IMR-90 (cell line): ENCODE data around the gene IL4R. TPM values are rescaled to one million over a fixed set of nuclear protein-coding genes. Genes with fewer than 3 reads are reported as not detected.

Experiments
- ATAC-seq: fragments of 200-7000 bp; cut with Tn5 transposase; 2 replicates; pipeline ENCODE4 v1.9.1; 2020; ENCODE audit warnings: low read depth, mild to moderate bottlenecking, moderate library complexity
- BruUV-seq: library from RNA; stranded (reverse); fragments of 400-500 nt; replicated peaks from 2 replicates; lab custom pipeline; 2021; lab: Mats Ljungman, UMichigan
- CTCF ChIA-PET: fragments of 300-600 bp; formaldehyde crosslinking; extraction: SDS; loops from one replicate; lab custom pipeline; 2021; ENCODE audit warnings: antibody characterized with exemption; lab: Yijun Ruan, JAX
- POLR2A ChIA-PET: fragments of 300-600 bp; sonication (Branson Sonifier 250); formaldehyde crosslinking; loops from one replicate; lab custom pipeline; 2022; ENCODE audit warnings: antibody characterized with exemption; ENCODE audit not compliant: unreplicated experiment; lab: Charles Lee
- DNase-seq: peaks from one replicate; pipeline ENCODE4 v3.0.0; 2013
- H2AFZ ChIP-seq: replicated peaks from 2 replicates; pipeline ENCODE3; 2013; ENCODE audit warnings: low read length, mild to moderate bottlenecking; ENCODE audit not compliant: poor library complexity
- H2AK5ac ChIP-seq: 2 replicates; pipeline ENCODE4 v1.6.1; 2013; ENCODE audit warnings: low read depth, low read length, inconsistent platforms
- H2AK9ac ChIP-seq: replicated peaks from 2 replicates; pipeline ENCODE3; 2013; ENCODE audit warnings: mild to moderate bottlenecking, low read depth, low read length, moderate library complexity; ENCODE audit not compliant: poor library complexity
- H2BK120ac ChIP-seq: 2 replicates; pipeline ENCODE4 v1.6.1; 2013; ENCODE audit warnings: low read depth, low read length, inconsistent platforms
- H2BK15ac ChIP-seq: 3 replicates; pipeline ENCODE4 v1.6.1; 2013; ENCODE audit warnings: low read depth, low read length, inconsistent platforms
- H2BK20ac ChIP-seq: 2 replicates; pipeline ENCODE4 v1.6.1; 2013; ENCODE audit warnings: low read depth, mild to moderate bottlenecking, inconsistent platforms, low read length, moderate library complexity
- H2BK5ac ChIP-seq: 2 replicates; pipeline ENCODE4 v1.6.1; 2013; ENCODE audit warnings: mild to moderate bottlenecking, low read depth, low read length, inconsistent platforms; ENCODE audit not compliant: poor library complexity, severe bottlenecking
- H3K14ac ChIP-seq: replicated peaks from 2 replicates; pipeline ENCODE4 v1.6.1; 2013; ENCODE audit warnings: low read depth, low read length, inconsistent platforms
- H3K18ac ChIP-seq: 2 replicates; pipeline ENCODE4 v1.6.1; 2013; ENCODE audit warnings: low read depth, low read length, control low read depth
- H3K23ac ChIP-seq: 2 replicates; pipeline ENCODE4 v1.6.1; 2013; ENCODE audit warnings: low read depth, low read length, inconsistent platforms
- H3K27ac ChIP-seq: 2 replicates; pipeline ENCODE4 v1.5.1; 2013; ENCODE audit warnings: mild to moderate bottlenecking, control low read depth, low read length; ENCODE audit not compliant: insufficient read depth
- H3K27me3 ChIP-seq: 2 replicates; pipeline ENCODE4 v1.6.1; 2013; ENCODE audit warnings: low read length; ENCODE audit not compliant: control insufficient read depth, insufficient read depth
- H3K36me3 ChIP-seq: 2 replicates; pipeline ENCODE4 v1.6.1; 2013; ENCODE audit warnings: low read length, mixed read lengths; ENCODE audit not compliant: control insufficient read depth, insufficient read depth
- H3K4ac ChIP-seq: 2 replicates; pipeline ENCODE4 v1.6.1; 2013; ENCODE audit warnings: low read depth, low read length, inconsistent platforms
- H3K4me1 ChIP-seq: 2 replicates; pipeline ENCODE4 v1.6.1; 2013; ENCODE audit warnings: low read length, mixed read lengths; ENCODE audit not compliant: control insufficient read depth, insufficient read depth
- H3K4me2 ChIP-seq: 2 replicates; pipeline ENCODE4 v1.6.1; 2013; ENCODE audit warnings: low read depth, mild to moderate bottlenecking, control low read depth, low read length, moderate library complexity
- H3K4me3 ChIP-seq: 2 replicates; pipeline ENCODE4 v1.5.1; 2013; ENCODE audit warnings: low read depth, mild to moderate bottlenecking, control low read depth, low read length, moderate library complexity; ENCODE audit not compliant: insufficient read depth
- H3K56ac ChIP-seq: 2 replicates; pipeline ENCODE4 v1.6.1; 2013; ENCODE audit warnings: low read length, inconsistent platforms; ENCODE audit not compliant: insufficient read depth; ENCODE audit errors: extremely low read depth
- H3K79me1 ChIP-seq, 2 experiments: 2 replicates each; pipeline ENCODE4 v1.6.1; 2013; ENCODE audit warnings: low read length in 2 of 2, inconsistent platforms in 1 of 2, low read depth in 1 of 2
- H3K9ac ChIP-seq: 2 replicates; pipeline ENCODE4 v1.6.1; 2013; ENCODE audit warnings: low read depth, low read length, control low read depth
- H3K9me1 ChIP-seq: 2 replicates; pipeline ENCODE4 v1.6.1; 2013; ENCODE audit warnings: low read length, inconsistent platforms; ENCODE audit not compliant: insufficient read depth
- H3K9me3 ChIP-seq: 2 replicates; pipeline ENCODE4 v1.6.1; 2013; ENCODE audit warnings: low read length; ENCODE audit not compliant: control insufficient read depth, insufficient read depth
- H4K20me1 ChIP-seq: 2 replicates; pipeline ENCODE4 v1.6.1; 2013; ENCODE audit warnings: low read length, inconsistent platforms; ENCODE audit not compliant: insufficient read depth
- H4K5ac ChIP-seq: 2 replicates; pipeline ENCODE4 v1.6.1; 2013; ENCODE audit warnings: mild to moderate bottlenecking, low read depth, low read length, control low read depth
- H4K8ac ChIP-seq, 2 experiments: 2 replicates each; pipeline ENCODE4 v1.6.1; 2013; ENCODE audit warnings: low read depth in 2 of 2, low read length in 2 of 2, control low read depth in 1 of 2, inconsistent platforms in 1 of 2
- H4K91ac ChIP-seq: 2 replicates; pipeline ENCODE4 v1.6.1; 2013; ENCODE audit warnings: low read depth, low read length, inconsistent platforms; ENCODE audit not compliant: insufficient read depth
- CEBPB ChIP-seq: IDR thresholded peaks from 2 replicates; pipeline ENCODE4 v1.6.1; 2012; ENCODE audit warnings: low read depth, low read length, improper control_type of control experiment
- MXI1 ChIP-seq: IDR thresholded peaks from 2 replicates; pipeline ENCODE4 v1.6.1; 2012; ENCODE audit warnings: low read depth, mild to moderate bottlenecking, low read length, moderate library complexity, borderline replicate concordance
- RCOR1 ChIP-seq: IDR thresholded peaks from 2 replicates; pipeline ENCODE4 v1.6.1; 2012; ENCODE audit warnings: mild to moderate bottlenecking, low read length, improper control_type of control experiment; ENCODE audit not compliant: insufficient replicate concordance
- SMC3 ChIP-seq: fragments of 150-350 bp; IDR thresholded peaks from 2 replicates; pipeline ENCODE4 v1.6.1; 2016; ENCODE audit warnings: low read depth, mild to moderate bottlenecking, antibody characterized with exemption, low read length, moderate library complexity
- dilution Hi-C: fragments of 300-500 bp; cut with HindIII; formaldehyde crosslinking; loops from one replicate; pipeline ENCODE4 v1.14.3; 2018; ENCODE audit warnings: low sequenced_read_pairs; ENCODE audit not compliant: unreplicated experiment
- in situ Hi-C: fragments of 300-500 bp; cut with MboI; formaldehyde crosslinking; loops from 3 replicates; pipeline ENCODE4 v1.14.3; 2019; ENCODE audit warnings: low sequenced_read_pairs, inconsistent platforms, mixed read lengths
- intact Hi-C: fragments of 100-400 bp; cut with micrococcal nuclease; formaldehyde crosslinking; loops from 2 replicates; pipeline ENCODE4 v1.10.0; 2022
- polyA plus RNA-seq, 3 experiments: library from polyadenylated mRNA; depleted of rRNA; stranded (reverse); fragments of >200 nt; gene quantifications; 2 replicates each; pipeline ENCODE4 v1.2.3, GENCODE V29; 2012; ENCODE audit warnings: low replicate concordance in 1 of 3
- total RNA-seq: library from RNA; depleted of rRNA; stranded (reverse); fragments of >200 nt; gene quantifications from 2 replicates; pipeline ENCODE4 v1.2.3, GENCODE V29; 2012

The IL4R gene
- total and polyA plus RNA-seq, 2 of the 4 experiments (the other 2 are of a cell fraction), result 6.3 to 18.7 TPM

DNA sequence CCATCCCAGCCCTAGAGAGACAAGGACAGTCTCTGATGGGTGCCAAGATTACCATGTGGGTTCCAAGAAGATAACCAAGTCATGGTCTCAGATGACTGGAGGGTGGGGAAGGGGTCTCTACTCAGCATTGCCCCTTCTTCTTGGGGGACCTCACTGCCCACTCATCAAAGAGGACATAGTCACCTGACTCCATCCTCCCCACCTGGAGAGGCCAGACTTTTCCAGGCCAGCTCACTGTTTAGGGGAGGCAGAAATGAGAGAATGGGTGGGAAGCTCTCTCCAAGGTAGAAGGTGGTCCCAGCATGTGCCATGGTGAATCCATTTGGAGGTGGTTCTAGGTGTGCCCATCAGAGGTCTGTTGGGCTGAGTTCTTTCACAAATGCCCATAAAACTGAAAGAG, 67.5 kb downstream of the IL4R start:
- Histone ChIP-seq H3K79me1 (no peaks in the 10 kb centered on the region), H3K56ac (no peak overlapping the region), H3K27ac (no peak overlapping the region), H3K23ac (no peak overlapping the region), H2BK15ac (no peak overlapping the region), H2BK5ac (no peak overlapping the region), H3K36me3 (no peaks in the 10 kb centered on the region), H3K9me3 (peaks cover 14% of the 10 kb centered on the region), H3K9ac (no peak overlapping the region), H2BK120ac (no peak overlapping the region), H4K8ac (no peak overlapping the region), H3K4me3 (no peak overlapping the region), H3K4ac (no peak overlapping the region), H4K20me1 (no peaks in the 10 kb centered on the region), H3K18ac (no peak overlapping the region), H4K5ac (no peak overlapping the region), H2AK9ac (no peak overlapping the region), H3K4me2 (no peak overlapping the region), H3K4me1 (peaks cover 4% of the 10 kb centered on the region), H2AFZ (no peak overlapping the region), H2BK20ac (no peak overlapping the region), H2AK5ac (peak overlapping the region; percentile 8; the same call in 1 of the 2 replicates), H4K91ac (no peak overlapping the region), H3K27me3 (no peaks in the 10 kb centered on the region), H3K14ac (no peak overlapping the region), H3K9me1 (peaks cover 4% of the 10 kb centered on the region; the same call in 1 of the 2 replicates)
- POLR2A ChIA-PET, result no interaction called here
- dilution Hi-C loops, result no loop called here
- intact Hi-C loops, result no loop called here
- no peak for DNase-seq
- in situ Hi-C loops, result loop anchor here (25.0 kb wide), 1 partner anchor 1544 kb away; no protein-coding TSS in a partner anchor
- CTCF ChIA-PET, result no interaction called here
- no TSS peak for BruUV-seq
- TF ChIP-seq RCOR1 (no peak), MXI1 (no peak), CEBPB (no peak), SMC3 (no peak)
- no peak for ATAC-seq
